Measurements from ENCODE around the gene TJAP1. TPM values are rescaled to one million over a fixed set of nuclear protein-coding genes. Genes with fewer than 3 reads are reported as not detected.

The TJAP1 gene
- total RNA-seq, result 16.0 and 23.8 TPM in 2 replicates

GRCh38 chr6:43477235-43478007, at the start of gene TJAP1:
Gene TJAP1, plus strand, starts transcription at chr6:43477570. Its CDS starts 21,432 bp downstream, at chr6:43499002.

GRCh38 chr6:43455531-43456428, 21.6 kb upstream of the TJAP1 start, which contains the start of gene DLK2:
Gene DLK2, minus strand, starts transcription at chr6:43455548. Its CDS starts 723 bp downstream, at chr6:43454825.

GRCh38 chr6:43509984-43510826, 32.8 kb downstream of the TJAP1 start, which contains the start of gene LRRC73:
Gene LRRC73, minus strand, starts transcription at chr6:43510346. Its CDS starts 561 bp downstream, at chr6:43509785.

GRCh38 chr6:43516697-43517504, 39.5 kb downstream of the TJAP1 start, which contains the start of the genes POLR1C and YIPF3:
Gene POLR1C, plus strand, starts transcription at chr6:43517089. Its CDS starts 21 bp downstream, at chr6:43517110.
Gene YIPF3, minus strand, starts transcription at chr6:43516926. Its CDS starts 119 bp downstream, at chr6:43516807.

Other genes with a start within 250 kb of the TJAP1 start
- gene DNPH1, start 248.1 kb upstream of the TJAP1 start, total RNA-seq, result 103 and 117 TPM in 2 replicates
- gene TTBK1, start 234.1 kb upstream of the TJAP1 start, total RNA-seq, result not detected in 2 replicates
- gene SLC22A7, start 179.3 kb upstream of the TJAP1 start, total RNA-seq, result not detected in 2 replicates
- not detected in 2 replicates for gene CRIP3, start 168.7 kb upstream of the TJAP1 start, total RNA-seq
- 7.0 and 13.6 TPM in 2 replicates for gene ZNF318, start 107.9 kb upstream of the TJAP1 start, total RNA-seq
- 16.8 and 17.6 TPM in 2 replicates for gene ABCC10, start 50.0 kb upstream of the TJAP1 start, total RNA-seq
- gene DLK2, start 22.0 kb upstream of the TJAP1 start, total RNA-seq, result 1.0 and 1.8 TPM in 2 replicates
- 0.39 TPM in 1 of 2 replicates, not detected in the other for gene LRRC73, start 32.8 kb downstream of the TJAP1 start, total RNA-seq
- 146 and 163 TPM in 2 replicates for gene YIPF3, start 39.4 kb downstream of the TJAP1 start, total RNA-seq
- gene POLR1C, start 39.5 kb downstream of the TJAP1 start, total RNA-seq, result 23.4 and 25.1 TPM in 2 replicates
- 10.4 and 23.9 TPM in 2 replicates for gene XPO5, start 98.5 kb downstream of the TJAP1 start, total RNA-seq
- gene POLH, start 98.6 kb downstream of the TJAP1 start, total RNA-seq, result 12.3 and 16.8 TPM in 2 replicates
- 33.4 and 55.9 TPM in 2 replicates for gene GTPBP2, start 151.7 kb downstream of the TJAP1 start, total RNA-seq
- 32.9 and 57.9 TPM in 2 replicates for gene MAD2L1BP, start 158.3 kb downstream of the TJAP1 start, total RNA-seq
- gene RSPH9, start 167.5 kb downstream of the TJAP1 start, total RNA-seq, result 0.24 and 0.78 TPM in 2 replicates
- 53.0 and 58.9 TPM in 2 replicates for gene MRPS18A, start 210.2 kb downstream of the TJAP1 start, total RNA-seq